Endothelial cell of umbilical vein (primary cell): ENCODE measurements around the gene TENM4. TPM values are rescaled to one million over a fixed set of nuclear protein-coding genes. Genes with fewer than 3 reads are reported as not detected.

Experiments used
- BruUV-seq: library from RNA; stranded (reverse); fragments of 400-500 nt; replicated peaks from 2 replicates; lab custom pipeline; 2021; lab: Mats Ljungman, UMichigan
- CTCF ChIA-PET: fragments of 300-600, 350-600 bp; sonication (Branson Sonifier 250); formaldehyde crosslinking; loops from one replicate; lab custom pipeline; 2021; ENCODE audit warnings: antibody characterized with exemption, inconsistent platforms; lab: Charles Lee
- POLR2A ChIA-PET: fragments of 300-600, 350-600 bp; sonication (Branson Sonifier 250); formaldehyde crosslinking; loops from one replicate; lab custom pipeline; 2021; ENCODE audit warnings: antibody characterized with exemption, inconsistent platforms; lab: Charles Lee
- DNase-seq: peaks from one replicate; pipeline ENCODE4 v3.0.0-alpha.2; 2011; ENCODE audit warnings: low read depth, low spot score
- FAIRE-seq: peaks from 2 replicates; lab custom pipeline; 2011; peaks lifted over from hg19 to GRCh38; lab: Jason Lieb, UNC
- H2AFZ ChIP-seq: 2 replicates; pipeline ENCODE4 v1.6.0; 2012; ENCODE audit warnings: low read depth, low read length, control low read depth, inconsistent platforms
- H3K27ac ChIP-seq: 2 replicates; pipeline ENCODE4 v1.5.1; 2011; ENCODE audit warnings: low read depth, mild to moderate bottlenecking, control low read depth, low read length, moderate library complexity; ENCODE audit not compliant: insufficient read depth
- H3K27me3 ChIP-seq, 2 experiments: 2 replicates each; pipeline versions ENCODE4 v1.6.0 to v1.6.1; 2011; ENCODE audit warnings: low read length in 2 of 2, mixed read lengths in 1 of 2; ENCODE audit not compliant: control insufficient read depth in 2 of 2, insufficient read depth in 2 of 2
- H3K36me3 ChIP-seq, 2 experiments: 2 replicates in 1 of 2; 3 replicates in 1 of 2; pipeline ENCODE4 v1.5.1; 2011; ENCODE audit warnings: low read length in 2 of 2, mild to moderate bottlenecking in 1 of 2, moderate library complexity in 1 of 2; ENCODE audit not compliant: control insufficient read depth in 2 of 2, insufficient read depth in 2 of 2; ENCODE audit errors: extremely low read depth in 1 of 2
- H3K4me1 ChIP-seq: 3 replicates; pipeline ENCODE4 v1.5.1; 2011; ENCODE audit warnings: mild to moderate bottlenecking, low read length; ENCODE audit not compliant: control insufficient read depth, insufficient read depth; ENCODE audit errors: extremely low read depth
- H3K4me2 ChIP-seq: 2 replicates; pipeline ENCODE4 v1.6.1; 2011; ENCODE audit warnings: low read length, control low read depth, mixed read lengths; ENCODE audit not compliant: insufficient read depth
- H3K4me3 ChIP-seq, 3 experiments: fragments of 200-600 bp in 1 of 3; sonication (generic), shearing (Covaris generic) in 1 of 3; replicated peaks in 1 of 3; 2 replicates each; pipeline ENCODE4 v1.5.1; 2011 to 2016; ENCODE audit warnings: control low read depth in 3 of 3, low read length in 3 of 3, mild to moderate bottlenecking in 2 of 3, inconsistent platforms in 1 of 3, low read depth in 1 of 3, moderate library complexity in 1 of 3; ENCODE audit not compliant: insufficient read depth in 1 of 3
- H3K79me2 ChIP-seq: 2 replicates; pipeline ENCODE4 v1.6.0; 2012; ENCODE audit warnings: low read length, inconsistent platforms; ENCODE audit not compliant: control insufficient read depth, insufficient read depth
- H3K9ac ChIP-seq: replicated peaks from 2 replicates; pipeline ENCODE3; 2011; ENCODE audit warnings: low read length, control low read depth; ENCODE audit not compliant: insufficient read depth; ENCODE audit errors: extremely low read depth
- H3K9me1 ChIP-seq: replicated peaks from 3 replicates; pipeline ENCODE4 v1.6.0; 2011; ENCODE audit warnings: mild to moderate bottlenecking, low read length; ENCODE audit not compliant: control insufficient read depth, insufficient read depth; ENCODE audit errors: extremely low read depth
- H3K9me3 ChIP-seq: replicated peaks from 2 replicates; pipeline ENCODE4 v1.5.1; 2012; ENCODE audit warnings: low read length, inconsistent platforms; ENCODE audit not compliant: control insufficient read depth, insufficient read depth
- H4K20me1 ChIP-seq: replicated peaks from 2 replicates; pipeline ENCODE3; 2011; ENCODE audit warnings: mild to moderate bottlenecking, low read length; ENCODE audit not compliant: control insufficient read depth, insufficient read depth; ENCODE audit errors: extremely low read depth
- CTCF ChIP-seq, 2 donors: IDR thresholded peaks; 1 replicate in 1 of 2; 2 replicates in 1 of 2; pipeline ENCODE4 v1.5.1; 2011; ENCODE audit warnings: low read length in 2 of 2, mild to moderate bottlenecking in 2 of 2, moderate library complexity in 2 of 2, control low read depth in 1 of 2, inconsistent platforms in 1 of 2, low read depth in 1 of 2; ENCODE audit not compliant: insufficient read depth in 1 of 2; ENCODE audit errors: extremely low read depth in 1 of 2
- EZH2 ChIP-seq: IDR thresholded peaks from 2 replicates; pipeline ENCODE4 v1.6.1; 2012; ENCODE audit warnings: borderline replicate concordance, low read depth, mild to moderate bottlenecking, moderate library complexity, low read length, inconsistent platforms; ENCODE audit not compliant: severe bottlenecking
- GATA2 ChIP-seq: IDR thresholded peaks from 2 replicates; pipeline ENCODE4 v1.7.0; 2011; ENCODE audit warnings: low read depth, mild to moderate bottlenecking, moderate library complexity, mixed read lengths, low read length; ENCODE audit not compliant: insufficient read length, insufficient read depth
- MAX ChIP-seq: IDR thresholded peaks from 2 replicates; pipeline ENCODE4 v1.6.1; 2011; ENCODE audit not compliant: insufficient read depth, insufficient read length
- POLR2A ChIP-seq: IDR thresholded peaks from 2 replicates; pipeline ENCODE4 v1.6.1; 2012; ENCODE audit warnings: low read depth, mild to moderate bottlenecking, control low read depth, low read length
- dilution Hi-C: fragments of 300-500 bp; cut with MboI; formaldehyde crosslinking; loops from one replicate; pipeline ENCODE4 v1.15.0; 2019; ENCODE audit warnings: low sequenced_read_pairs; ENCODE audit not compliant: extremely low pct_ligation_motif_present
- intact Hi-C: fragments of 100-400 bp; cut with micrococcal nuclease; formaldehyde crosslinking; loops from one replicate; pipeline ENCODE4 v1.10.0; 2022
- polyA plus RNA-seq, 4 experiments: library from polyadenylated mRNA; depleted of rRNA in 3 of 4; stranded (reverse) in 3 of 4; unstranded in 1 of 4; fragments of >200 nt; gene quantifications; 2 replicates each; pipeline versions ENCODE4 v1.2.1 to v1.2.3, GENCODE V29; 2011 to 2012; ENCODE audit warnings: missing spikeins in 1 of 4
- total RNA-seq: library from RNA; stranded (reverse); gene quantifications from 2 replicates; pipeline ENCODE4 v1.2.3, GENCODE V29; 2021

Gene TENM4
- total and polyA plus RNA-seq, 2 donors (not counting 3 experiments of a cell fraction or from before 2014, with no cell fraction given), result 0.06 to 0.27 TPM

- Histone ChIP-seq H3K9me1 (no peaks in the 10 kb centered on the region), H3K36me3 (no peaks in the 10 kb centered on the region)
Observed at GRCh38 chr11:78878631-78879030, 562.2 kb downstream of the TENM4 start.

More at GRCh38 chr11:78878631-78879030, 562.2 kb downstream of the TENM4 start:
- Histone ChIP-seq H2AFZ (no peak overlapping the region), H3K4me3 (no peak overlapping the region), H3K4me1 (no peaks in the 10 kb centered on the region), H4K20me1 (no peaks in the 10 kb centered on the region), H3K9ac (no peak overlapping the region), H3K79me2 (no peaks in the 10 kb centered on the region), H3K9me3 (no peaks in the 10 kb centered on the region), H3K27ac (no peak overlapping the region), H3K27me3 (no peaks in the 10 kb centered on the region), H3K4me2 (no peak overlapping the region)
- TF ChIP-seq EZH2 (no peak), MAX (no peak), POLR2A (no peak), CTCF (IDR thresholded peaks at IDR 0.05; ENCODE audit: extremely low read depth in 1 of 2, insufficient read depth in 1 of 2, low read depth in 1 of 2, low read length in 2 of 2) (no peak), GATA2 (no peak)
- dilution Hi-C loops (no loop called here), intact Hi-C loops (no loop called here)
- FAIRE-seq (no peak), DNase-seq (no peak)
- no TSS peak for BruUV-seq
- ChIA-PET POLR2A (no interaction called here), CTCF (no interaction called here)
